Stimulated activated CD8-positive, alpha-beta memory T cell treated with anti-CD3 and anti-CD28 coated beads, Interleukin-4, amount 100 ng/mL, for 48 hours (primary cell): ENCODE measurements around the gene MRS2.
"Not testable (repeated sequence)": the region's sequence is repeated elsewhere in the genome, so short reads cannot be mapped to it uniquely, and the experiment has no call there.

Source experiments
- DNase-seq: peaks from one replicate; pipeline ENCODE4 v3.0.0-alpha.2; 2020

MRS2 gene

DNA sequence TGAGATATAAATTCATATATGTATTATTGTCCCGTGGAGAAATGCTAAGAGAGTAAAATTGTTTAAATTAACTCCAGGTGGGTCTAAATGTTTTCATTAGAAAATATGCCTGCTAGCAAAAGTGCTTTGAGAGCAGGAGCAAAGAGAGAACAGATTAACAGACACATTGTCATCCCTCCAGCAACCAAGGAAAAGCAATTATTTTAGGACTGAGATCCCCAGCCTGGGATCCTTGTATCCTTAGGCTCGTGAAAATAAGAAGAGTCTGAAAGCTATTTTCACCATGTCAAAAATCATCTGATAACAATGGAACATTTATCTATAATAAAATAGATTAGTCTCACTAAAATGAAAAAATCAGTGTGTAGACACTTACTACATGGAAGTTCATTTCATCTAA, 11.5 kb upstream of the MRS2 start:
- DNase-seq = no peak

GRCh38 chr6:24391756-24392405, 10.9 kb upstream of the MRS2 start:
- no peak for DNase-seq

DNA sequence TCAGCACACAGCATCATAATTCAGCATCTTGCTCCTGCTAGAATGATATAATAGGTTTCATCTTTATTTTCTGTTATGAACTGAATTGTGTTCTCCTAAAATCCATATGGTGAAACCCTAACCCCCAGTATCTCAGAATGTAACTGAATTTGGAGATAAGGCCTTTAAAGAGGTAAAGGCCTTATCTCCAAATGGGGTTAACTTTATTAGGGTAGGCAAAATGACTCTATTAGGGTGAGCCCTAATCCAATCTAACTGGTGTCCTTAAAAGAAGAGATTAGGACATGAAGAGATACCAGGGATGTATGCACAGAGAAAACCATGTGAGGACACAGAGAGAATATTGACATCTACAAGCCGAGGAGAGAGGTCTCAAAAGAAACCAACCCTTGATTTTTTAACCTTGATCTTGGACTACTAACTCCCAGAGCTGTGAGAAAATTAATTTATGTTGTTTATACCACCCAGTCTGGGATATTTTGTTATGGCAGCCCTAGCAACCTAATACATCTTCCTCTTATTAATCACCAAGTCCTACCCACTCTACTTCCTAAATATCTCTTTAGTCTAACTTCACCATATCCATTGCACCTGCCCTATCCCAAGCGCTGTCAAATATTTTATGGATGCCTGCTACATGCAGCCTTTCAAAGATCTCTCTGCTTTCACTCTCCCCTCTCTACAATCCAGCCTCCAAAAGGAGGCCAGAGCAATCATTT, 8.5 kb upstream of the MRS2 start:
- no peak for DNase-seq

DNA sequence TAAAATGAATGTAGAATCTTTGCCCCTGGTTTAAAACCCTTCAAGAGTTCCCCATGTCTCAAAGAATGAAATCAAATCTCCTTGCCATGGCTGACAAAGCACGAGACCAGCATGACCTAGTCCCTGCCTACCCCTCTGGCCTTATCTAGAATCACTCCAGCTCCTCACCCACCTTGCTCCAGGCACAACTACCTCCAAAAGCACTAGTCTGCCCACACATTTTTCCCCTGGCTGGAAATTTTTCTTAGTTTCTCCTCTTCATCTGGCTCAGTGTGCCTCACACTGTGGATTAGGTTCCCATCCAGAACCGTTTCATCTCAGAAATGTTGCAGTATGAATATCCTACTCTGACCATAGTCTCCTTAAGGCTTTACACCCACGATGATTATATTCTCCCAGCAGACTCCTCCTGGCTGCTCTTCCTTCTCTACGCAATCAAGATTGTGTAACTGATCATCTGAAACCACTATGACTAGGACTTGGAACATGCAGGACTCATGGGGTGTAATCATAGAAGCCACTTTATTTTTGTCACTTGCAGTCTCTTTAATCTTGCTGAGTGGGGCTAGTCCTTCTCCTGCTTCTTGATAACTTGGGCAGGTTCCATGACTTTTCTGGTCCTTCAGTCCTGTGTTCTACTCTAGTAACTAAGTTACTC, 7.8 kb upstream of the MRS2 start:
- no peak for DNase-seq

DNA sequence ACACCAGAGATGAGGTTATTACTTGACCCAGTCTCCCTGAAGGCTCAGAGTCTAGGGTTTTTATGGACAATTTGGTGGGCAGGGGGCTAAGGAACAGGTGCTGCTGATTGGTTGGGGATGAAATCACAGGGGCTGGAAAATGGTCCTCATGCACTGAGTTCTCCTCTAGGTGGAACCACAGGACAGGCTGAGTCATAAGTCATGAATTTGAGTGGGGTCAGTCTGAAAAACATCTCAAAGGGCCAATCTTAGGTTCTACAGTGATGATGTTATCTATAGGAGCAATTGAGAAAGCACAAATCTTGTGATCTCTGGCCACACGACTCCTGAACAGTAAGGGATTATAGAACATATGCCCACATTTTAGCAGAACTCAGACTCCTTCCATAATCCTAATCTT, 5.9 kb upstream of the MRS2 start:
- DNase-seq = no peak

DNA sequence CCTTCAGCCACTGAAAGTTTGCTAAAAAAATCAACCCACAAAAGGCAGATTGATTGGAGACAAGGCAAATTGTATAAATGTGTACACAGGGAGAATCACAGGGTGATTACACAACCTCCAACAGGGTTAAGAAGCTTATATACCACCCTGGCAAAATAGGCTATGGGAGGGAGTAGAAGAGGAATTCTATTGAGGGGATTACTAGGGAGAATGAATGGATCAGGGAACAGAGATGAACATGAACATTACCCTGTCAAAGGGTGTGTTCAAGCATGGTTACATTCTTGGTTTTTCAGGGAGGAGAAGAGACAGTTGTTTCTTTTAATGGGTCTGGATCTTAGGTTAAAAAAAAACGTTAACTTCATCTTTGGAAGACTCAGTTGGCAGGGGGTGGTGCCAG, 5.1 kb upstream of the MRS2 start:
- DNase-seq = no peak

DNA sequence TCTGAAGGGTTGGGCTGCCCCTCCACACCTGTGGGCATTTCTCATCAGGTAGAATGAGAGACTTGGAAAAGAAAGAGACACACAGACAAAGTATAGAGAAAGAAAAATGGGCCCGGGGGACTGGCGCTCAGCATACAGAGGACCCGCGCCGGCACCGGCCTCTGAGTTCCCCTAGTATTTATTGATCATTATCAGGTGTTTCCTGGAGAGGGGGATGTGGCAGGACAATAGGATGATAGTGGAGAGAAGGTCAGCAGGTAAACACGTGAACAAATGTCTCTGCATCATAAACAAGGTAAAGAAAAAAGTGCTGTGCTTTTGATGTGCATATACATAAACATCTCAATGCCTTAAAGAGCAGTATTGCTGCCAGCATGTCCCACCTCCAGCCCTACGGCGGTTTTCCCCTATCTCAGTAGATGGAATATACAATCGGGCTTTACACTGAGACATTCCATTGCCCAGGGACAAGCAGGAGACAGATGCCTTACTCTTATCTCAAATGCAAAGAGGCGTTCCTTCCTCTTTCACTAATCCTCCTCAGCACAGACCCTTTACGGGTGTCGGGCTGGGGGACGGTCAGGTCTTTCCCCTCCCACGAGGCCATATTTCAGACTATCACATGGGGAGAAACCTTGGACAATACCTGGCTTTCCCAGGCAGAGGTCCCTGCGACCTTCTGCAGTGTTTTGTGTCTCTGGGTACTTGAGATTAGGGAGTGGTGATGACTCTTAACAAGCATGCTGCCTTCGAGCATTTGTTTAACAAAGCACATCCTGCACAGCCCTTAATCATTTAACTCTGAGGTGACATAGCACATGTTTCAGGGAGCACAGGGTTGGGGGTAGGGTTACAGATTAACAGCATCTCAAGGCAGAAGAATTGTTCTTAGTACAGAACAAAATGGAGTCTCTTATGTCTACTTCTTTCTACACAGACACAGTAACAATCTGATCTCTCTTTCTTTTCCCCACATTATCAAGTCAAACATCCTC, 2.4 kb upstream of the MRS2 start:
- DNase-seq = not testable (repeated sequence)

GRCh38 chr6:24401458-24401857, 1.3 kb upstream of the MRS2 start:
- no peak for DNase-seq

GRCh38 chr6:24403501-24403824, 727 bp downstream of the MRS2 start:
- no peak for DNase-seq

- no peak for DNase-seq
Observed at GRCh38 chr6:24405262-24405661, 2.5 kb downstream of the MRS2 start.

DNA sequence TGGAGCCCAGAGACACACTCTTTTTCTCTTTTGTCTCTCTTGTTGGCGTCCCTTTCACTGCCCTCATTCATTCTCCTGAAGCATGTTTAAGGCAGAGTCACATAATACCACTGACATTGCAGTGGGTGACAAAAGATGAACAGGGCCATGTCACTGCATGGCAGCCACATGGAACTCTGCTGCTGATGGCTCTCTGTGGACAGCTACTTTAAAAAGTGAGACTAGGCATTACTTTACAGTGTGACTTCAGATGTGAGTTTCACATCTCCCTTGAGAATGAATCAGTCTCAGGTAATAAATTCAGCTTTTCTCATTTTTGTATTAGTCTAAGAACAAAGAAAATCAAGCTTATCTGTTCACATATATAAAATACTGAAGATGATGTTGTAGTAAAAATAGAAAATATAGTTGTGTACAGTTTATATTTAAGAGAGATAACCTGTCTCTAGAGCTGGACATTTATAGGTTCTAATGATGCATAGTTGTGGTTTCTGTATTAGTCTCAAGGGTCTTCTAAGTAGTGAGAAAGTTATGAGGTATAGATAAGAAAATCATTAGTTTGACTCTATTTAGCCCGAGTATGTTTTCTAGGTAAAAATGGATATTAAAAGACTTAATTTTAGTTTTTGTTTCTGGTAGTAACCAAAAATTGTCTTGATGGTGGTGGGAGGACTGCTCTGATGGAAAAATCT, 6.1 kb downstream of the MRS2 start:
- no peak for DNase-seq

- no peak for DNase-seq
Observed at GRCh38 chr6:24410622-24411021, 7.9 kb downstream of the MRS2 start.

DNA sequence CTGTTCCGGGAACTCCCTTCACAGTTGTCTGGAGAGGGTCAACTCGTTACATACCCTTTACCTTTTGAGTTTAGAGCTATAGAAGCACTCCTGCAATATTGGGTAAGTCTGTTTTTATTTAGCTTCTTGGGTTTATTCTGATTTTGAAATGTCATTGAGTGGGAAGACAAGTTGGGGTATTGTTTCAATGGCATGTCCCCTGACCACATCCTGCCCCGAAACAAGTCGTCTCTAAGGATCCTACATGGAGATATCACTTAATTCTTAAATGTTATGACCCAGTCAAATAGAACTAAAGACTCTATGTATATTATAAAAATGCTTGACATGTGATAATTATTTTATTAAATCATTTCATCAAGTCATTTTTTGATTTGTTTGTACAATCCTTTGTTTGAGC, 9.6 kb downstream of the MRS2 start:
- DNase-seq = no peak

- not testable (repeated sequence) for DNase-seq
Observed at GRCh38 chr6:24414531-24414930, 11.8 kb downstream of the MRS2 start.

DNA sequence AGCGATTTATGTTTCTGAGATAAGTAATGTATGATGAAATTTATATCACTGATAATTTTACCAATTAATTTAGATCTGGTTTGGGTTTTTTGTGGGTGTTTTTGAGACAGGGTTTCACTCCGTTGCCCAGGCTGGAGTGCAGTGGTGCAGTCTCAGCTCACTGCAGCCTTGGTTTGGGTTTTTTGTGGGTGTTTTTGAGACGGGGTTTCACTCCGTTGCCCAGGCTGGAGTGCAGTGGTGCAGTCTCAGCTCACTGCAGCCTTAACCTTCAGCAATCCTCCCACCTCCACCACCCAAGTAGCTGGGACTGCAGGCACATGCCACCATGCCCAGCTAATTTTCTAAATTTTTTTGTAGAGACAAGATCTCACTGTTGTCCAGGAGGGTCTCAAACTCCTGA, 13.0 kb downstream of the MRS2 start:
- DNase-seq = no peak

GRCh38 chr6:24419526-24419925, 16.8 kb downstream of the MRS2 start:
- DNase-seq = no peak

GRCh38 chr6:24425091-24425490, 22.4 kb downstream of the MRS2 start:
- no peak for DNase-seq

DNA sequence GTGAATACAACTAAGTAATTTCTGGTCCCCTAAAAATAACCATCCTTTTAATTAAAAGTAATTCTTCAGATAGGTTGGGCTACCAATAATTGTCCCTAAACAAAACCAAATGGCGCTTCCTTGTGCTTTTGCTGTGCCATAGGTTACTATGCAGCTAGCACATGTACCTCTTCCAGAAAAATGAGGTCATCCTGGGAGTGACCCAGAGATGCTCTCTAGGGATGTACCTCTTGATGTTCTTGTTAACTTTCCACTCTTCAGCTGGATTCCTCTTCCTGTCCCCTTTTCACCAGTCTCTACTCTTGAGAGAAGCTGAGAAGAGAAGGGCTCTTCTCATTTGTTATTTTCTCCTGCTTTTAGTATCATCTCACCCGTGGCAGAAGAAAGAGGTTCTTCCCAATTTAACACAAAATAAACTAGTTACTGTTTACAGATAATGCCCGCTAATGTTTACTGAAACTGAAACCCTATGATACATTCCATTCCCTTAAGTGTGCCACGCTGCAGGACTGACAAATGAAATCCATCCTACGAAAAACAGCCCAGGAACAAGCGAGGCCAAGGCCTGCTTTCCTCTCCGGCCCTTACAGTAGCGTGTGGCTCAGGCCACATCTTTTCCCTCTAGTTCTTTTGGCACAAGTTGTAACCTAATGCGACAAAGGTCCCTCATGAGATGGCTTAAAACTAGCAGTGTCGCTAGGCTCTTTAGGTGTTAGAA, 24.2 kb downstream of the MRS2 start:
- no peak for DNase-seq

GRCh38 chr6:24428615-24429014, 25.9 kb downstream of the MRS2 start:
- DNase-seq = no peak

DNA sequence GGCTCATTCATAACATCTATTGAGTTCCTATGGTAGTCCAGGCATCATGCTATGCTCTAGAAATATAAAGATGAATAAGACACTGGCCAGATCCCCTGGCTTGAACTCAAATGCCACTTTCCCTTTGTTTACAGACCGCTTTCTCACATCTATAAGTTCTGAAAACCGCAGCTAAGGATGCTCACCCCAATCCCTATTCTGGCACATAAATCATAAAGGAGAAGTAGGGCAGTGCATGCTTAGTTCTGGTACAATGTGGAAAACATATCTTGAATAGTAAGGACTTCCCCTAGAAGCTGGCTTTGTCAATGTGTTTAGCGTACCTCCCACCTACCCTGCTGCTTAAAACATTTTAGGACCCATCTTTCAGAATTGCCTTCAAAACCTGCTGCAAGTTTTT, 26.4 kb downstream of the MRS2 start:
- DNase-seq = no peak

DNA sequence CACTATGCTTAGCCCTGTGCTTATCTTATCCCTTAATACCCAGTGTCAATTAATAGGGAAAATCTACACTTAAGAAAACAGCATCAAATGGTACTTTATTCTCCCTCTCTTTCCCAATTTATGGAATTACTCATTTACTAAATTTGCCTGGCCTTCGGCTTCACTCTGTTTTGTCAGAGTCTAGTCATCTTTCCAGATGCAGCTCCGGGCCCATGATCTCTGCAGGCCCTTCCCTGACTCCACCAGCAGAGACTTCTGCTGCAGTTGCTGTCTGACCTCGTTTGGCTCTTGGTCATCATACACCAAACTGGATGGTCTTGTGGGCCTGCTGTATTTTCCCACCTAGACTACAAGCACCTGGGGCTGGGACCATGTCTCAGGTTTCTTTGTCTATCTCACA, 27.4 kb downstream of the MRS2 start:
- no peak for DNase-seq

- DNase-seq = peak; percentile 29
Observed at GRCh38 chr6:24431045-24431451, 28.3 kb downstream of the MRS2 start.
